Measurements from ENCODE around the gene RDH13. TPM values are rescaled to one million over a fixed set of nuclear protein-coding genes. Genes with fewer than 3 reads are reported as not detected.
"Not testable (repeated sequence)": the region's sequence is repeated elsewhere in the genome, so short reads cannot be mapped to it uniquely, and the experiment has no call there.

RDH13 gene
- total RNA-seq, 1 donor from 2014 or later = 23.2 TPM

GRCh38 chr19:55016017-55016416, 46.9 kb downstream of the RDH13 start:
- H3K27ac Mint-ChIP-seq = no peak overlapping the region
- intact Hi-C loops (cut with micrococcal nuclease) = no loop called here
- no peaks in the 10 kb centered on the region for H3K4me1 Mint-ChIP-seq
- H3K27me3 Mint-ChIP-seq = no peaks in the 10 kb centered on the region
- H3K36me3 Mint-ChIP-seq (ENCODE audit: low read depth) = peaks cover 12% of the 10 kb centered on the region
- no peak for DNase-seq
- H3K4me3 Mint-ChIP-seq = no peak overlapping the region
- peaks cover 7% of the 10 kb centered on the region for H3K9me3 Mint-ChIP-seq

- peaks cover 11% of the 10 kb centered on the region for H3K36me3 Mint-ChIP-seq (ENCODE audit: low read depth)
- intact Hi-C loops (cut with micrococcal nuclease) = no loop called here
- peak overlapping the region; percentile 42 for H3K4me3 Mint-ChIP-seq
- peaks cover 4% of the 10 kb centered on the region for H3K9me3 Mint-ChIP-seq
- no peaks in the 10 kb centered on the region for H3K4me1 Mint-ChIP-seq
- no peaks in the 10 kb centered on the region for H3K27me3 Mint-ChIP-seq
- no peak for DNase-seq
- no peak overlapping the region for H3K27ac Mint-ChIP-seq
Observed at GRCh38 chr19:55015126-55015525, 47.8 kb downstream of the RDH13 start.

GRCh38 chr19:55014714-55015113, 48.2 kb downstream of the RDH13 start:
- DNase-seq = peak; percentile 65
- Mint-ChIP-seq H3K9me3 (peaks cover 4% of the 10 kb centered on the region), H3K27ac (peak overlapping the region; percentile 51), H3K4me1 (no peaks in the 10 kb centered on the region), H3K4me3 (peak overlapping the region; percentile 42), H3K36me3 (ENCODE audit: low read depth) (peaks cover 11% of the 10 kb centered on the region), H3K27me3 (no peaks in the 10 kb centered on the region)
- intact Hi-C loops (cut with micrococcal nuclease) = no loop called here

- peaks cover 15% of the 10 kb centered on the region for H3K36me3 Mint-ChIP-seq (ENCODE audit: low read depth)
- H3K4me3 Mint-ChIP-seq = no peak overlapping the region
- H3K27ac Mint-ChIP-seq = no peak overlapping the region
- intact Hi-C loops (cut with micrococcal nuclease) = no loop called here
- H3K9me3 Mint-ChIP-seq = peaks cover 12% of the 10 kb centered on the region
- no peaks in the 10 kb centered on the region for H3K27me3 Mint-ChIP-seq
- H3K4me1 Mint-ChIP-seq = peaks cover 3% of the 10 kb centered on the region
- no peak for DNase-seq
Observed at GRCh38 chr19:55013596-55013995, 49.4 kb downstream of the RDH13 start.

GRCh38 chr19:55012306-55012705, 50.6 kb downstream of the RDH13 start:
- DNase-seq = no peak
- Mint-ChIP-seq H3K27ac (no peak overlapping the region), H3K4me3 (no peak overlapping the region), H3K36me3 (ENCODE audit: low read depth) (peaks cover 13% of the 10 kb centered on the region), H3K4me1 (peaks cover 10% of the 10 kb centered on the region), H3K9me3 (peaks cover 18% of the 10 kb centered on the region), H3K27me3 (no peaks in the 10 kb centered on the region)
- intact Hi-C loops (cut with micrococcal nuclease) = no loop called here

- intact Hi-C loops (cut with micrococcal nuclease); DNase-seq; H3K27ac Mint-ChIP-seq; H3K27me3 Mint-ChIP-seq; H3K4me3 Mint-ChIP-seq: not testable (repeated sequence)
- Mint-ChIP-seq H3K9me3 (peaks cover 23% of the 10 kb centered on the region), H3K36me3 (ENCODE audit: low read depth) (peaks cover 22% of the 10 kb centered on the region), H3K4me1 (peaks cover 21% of the 10 kb centered on the region)
Observed at GRCh38 chr19:55010561-55010960, 52.4 kb downstream of the RDH13 start.

GRCh38 chr19:55008781-55009180, 54.2 kb downstream of the RDH13 start:
- H3K9me3 Mint-ChIP-seq = peaks cover 33% of the 10 kb centered on the region
- peaks cover 33% of the 10 kb centered on the region for H3K36me3 Mint-ChIP-seq (ENCODE audit: low read depth)
- H3K4me1 Mint-ChIP-seq = peaks cover 26% of the 10 kb centered on the region
- H3K4me3 Mint-ChIP-seq; DNase-seq; H3K27me3 Mint-ChIP-seq; intact Hi-C loops (cut with micrococcal nuclease); H3K27ac Mint-ChIP-seq: not testable (repeated sequence)

- intact Hi-C loops (cut with micrococcal nuclease); H3K27me3 Mint-ChIP-seq; H3K27ac Mint-ChIP-seq; DNase-seq: not testable (repeated sequence)
- peaks cover 26% of the 10 kb centered on the region for H3K4me1 Mint-ChIP-seq
- peaks cover 37% of the 10 kb centered on the region for H3K36me3 Mint-ChIP-seq (ENCODE audit: low read depth)
- peaks cover 37% of the 10 kb centered on the region for H3K9me3 Mint-ChIP-seq
- H3K4me3 Mint-ChIP-seq = peak overlapping the region; percentile 50
Observed at GRCh38 chr19:55008189-55008588, 54.8 kb downstream of the RDH13 start.

GRCh38 chr19:55007537-55007936, 55.4 kb downstream of the RDH13 start:
- peaks cover 26% of the 10 kb centered on the region for H3K4me1 Mint-ChIP-seq
- peaks cover 37% of the 10 kb centered on the region for H3K9me3 Mint-ChIP-seq
- H3K27ac Mint-ChIP-seq; DNase-seq; H3K27me3 Mint-ChIP-seq; intact Hi-C loops (cut with micrococcal nuclease): not testable (repeated sequence)
- H3K4me3 Mint-ChIP-seq = peak overlapping the region; percentile 50
- peaks cover 37% of the 10 kb centered on the region for H3K36me3 Mint-ChIP-seq (ENCODE audit: low read depth)

- peaks cover 37% of the 10 kb centered on the region for H3K36me3 Mint-ChIP-seq (ENCODE audit: low read depth)
- H3K9me3 Mint-ChIP-seq = peaks cover 37% of the 10 kb centered on the region
Observed at GRCh38 chr19:55006795-55007194, 56.2 kb downstream of the RDH13 start.

GRCh38 chr19:55005684-55006488, 57.1 kb downstream of the RDH13 start:
- peaks cover 2% of the 10 kb centered on the region for H3K27me3 Mint-ChIP-seq
- DNase-seq = peak; percentile 88
- H3K4me3 Mint-ChIP-seq = peak overlapping the region; percentile 86
- peak overlapping the region; percentile 82 for H3K27ac Mint-ChIP-seq
- H3K4me1 Mint-ChIP-seq = peaks cover 26% of the 10 kb centered on the region
- peaks cover 37% of the 10 kb centered on the region for H3K9me3 Mint-ChIP-seq
- H3K36me3 Mint-ChIP-seq (ENCODE audit: low read depth) = peaks cover 38% of the 10 kb centered on the region
- intact Hi-C loops (cut with micrococcal nuclease) = no loop called here

More at GRCh38 chr19:55006795-55007194, 56.2 kb downstream of the RDH13 start:
- intact Hi-C loops (cut with micrococcal nuclease); DNase-seq; H3K27me3 Mint-ChIP-seq; H3K27ac Mint-ChIP-seq: not testable (repeated sequence)
- H3K4me3 Mint-ChIP-seq = peak overlapping the region; percentile 62
- H3K4me1 Mint-ChIP-seq = peaks cover 26% of the 10 kb centered on the region

- peaks cover 15% of the 10 kb centered on the region for H3K9me3 Mint-ChIP-seq
- intact Hi-C loops (cut with micrococcal nuclease) = no loop called here
- DNase-seq = no peak
- H3K4me1 Mint-ChIP-seq = peaks cover 5% of the 10 kb centered on the region
- peaks cover 25% of the 10 kb centered on the region for H3K36me3 Mint-ChIP-seq (ENCODE audit: low read depth)
- H3K27ac Mint-ChIP-seq = no peak overlapping the region
- no peaks in the 10 kb centered on the region for H3K27me3 Mint-ChIP-seq
- no peak overlapping the region for H3K4me3 Mint-ChIP-seq
Observed at GRCh38 chr19:55000761-55001160, 62.2 kb downstream of the RDH13 start.

GRCh38 chr19:54998751-54999239, 64.2 kb downstream of the RDH13 start:
- H3K27me3 Mint-ChIP-seq; intact Hi-C loops (cut with micrococcal nuclease); DNase-seq; H3K9me3 Mint-ChIP-seq; H3K27ac Mint-ChIP-seq; H3K4me3 Mint-ChIP-seq; H3K4me1 Mint-ChIP-seq: not testable (repeated sequence)
- peaks cover 12% of the 10 kb centered on the region for H3K36me3 Mint-ChIP-seq (ENCODE audit: low read depth)

GRCh38 chr19:54995561-54995960, 67.4 kb downstream of the RDH13 start:
- intact Hi-C loops (cut with micrococcal nuclease) = no loop called here
- Mint-ChIP-seq H3K27ac (no peak overlapping the region), H3K36me3 (ENCODE audit: low read depth) (peaks cover 9% of the 10 kb centered on the region), H3K4me1 (no peaks in the 10 kb centered on the region), H3K9me3 (peaks cover 4% of the 10 kb centered on the region), H3K4me3 (no peak overlapping the region), H3K27me3 (no peaks in the 10 kb centered on the region)
- no peak for DNase-seq

Measured in activated CD4-positive, alpha-beta T cell treated with anti-CD3 and anti-CD28 coated beads, Interleukin-2, amount 10 ng/mL, durations not matched to agents 24 days and 14 days (primary cell).